GM23248 (cell line): Measurements from ENCODE around the gene ST3GAL3.

ENCODE experiments used
- EZH2 ChIP-seq: fragments of 200-600 bp; sonication (generic); IDR thresholded peaks from 2 replicates; pipeline ENCODE4 v1.6.1; 2018; ENCODE audit warnings: antibody characterized with exemption, mild to moderate bottlenecking; ENCODE audit not compliant: insufficient read depth, poor library complexity, severe bottlenecking
- EZH2phosphoT487 ChIP-seq: fragments of 200-600 bp; sonication (generic); IDR thresholded peaks from 2 replicates; pipeline ENCODE4 v1.6.1; 2018; ENCODE audit warnings: antibody characterized with exemption, moderate library complexity, mild to moderate bottlenecking, low read depth; ENCODE audit not compliant: insufficient read depth

DNA sequence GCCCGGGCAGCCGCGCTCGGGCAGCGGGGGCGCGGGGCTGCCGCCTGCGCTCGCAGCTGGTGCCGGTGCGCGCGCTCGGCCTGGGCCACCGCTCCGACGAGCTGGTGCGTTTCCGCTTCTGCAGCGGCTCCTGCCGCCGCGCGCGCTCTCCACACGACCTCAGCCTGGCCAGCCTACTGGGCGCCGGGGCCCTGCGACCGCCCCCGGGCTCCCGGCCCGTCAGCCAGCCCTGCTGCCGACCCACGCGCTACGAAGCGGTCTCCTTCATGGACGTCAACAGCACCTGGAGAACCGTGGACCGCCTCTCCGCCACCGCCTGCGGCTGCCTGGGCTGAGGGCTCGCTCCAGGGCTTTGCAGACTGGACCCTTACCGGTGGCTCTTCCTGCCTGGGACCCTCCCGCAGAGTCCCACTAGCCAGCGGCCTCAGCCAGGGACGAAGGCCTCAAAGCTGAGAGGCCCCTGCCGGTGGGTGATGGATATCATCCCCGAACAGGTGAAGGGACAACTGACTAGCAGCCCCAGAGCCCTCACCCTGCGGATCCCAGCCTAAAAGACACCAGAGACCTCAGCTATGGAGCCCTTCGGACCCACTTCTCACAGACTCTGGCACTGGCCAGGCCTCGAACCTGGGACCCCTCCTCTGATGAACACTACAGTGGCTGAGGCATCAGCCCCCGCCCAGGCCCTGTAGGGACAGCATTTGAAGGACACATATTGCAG lies 229.3 kb downstream of the ST3GAL3 start:
- no peak for TF ChIP-seq EZH2phosphoT487
- no peak for TF ChIP-seq EZH2
